H1 (cell line): ENCODE results near the gene MED13. TPM values are rescaled to one million over a fixed set of nuclear protein-coding genes. Genes with fewer than 3 reads are reported as not detected.

ENCODE experiments used
- CBX5 ChIP-seq: fragments of 300-800, 300-1000 bp; sonication (generic); IDR thresholded peaks from 2 replicates; pipeline ENCODE4 v1.7.1; 2016; ENCODE audit warnings: antibody characterized with exemption, low read length, low read depth
- polyA plus RNA-seq, 7 experiments: library from polyadenylated mRNA; depleted of rRNA in 3 of 7; stranded (reverse) in 5 of 7; unstranded in 2 of 7; fragments of >200 nt in 5 of 7; fragments of 200-250 nt in 2 of 7; gene quantifications; 1 replicate in 5 of 7; 2 replicates in 1 of 7; 4 replicates in 1 of 7; pipeline versions ENCODE4 v1.2.1 to v1.2.3, GENCODE V29; 2011 to 2013; ENCODE audit warnings: missing spikeins in 2 of 7, mixed read lengths in 2 of 7
- total RNA-seq: library from RNA; stranded (reverse); fragmentation: NEBNext Ultra II Directional; extraction: Animal tissue kit (Norgen Biotek cat#: 25700); gene quantifications from 2 replicates; pipeline ENCODE4 v1.2.1, GENCODE V29; 2021

MED13 gene
- total and polyA plus RNA-seq, 2 of the 8 experiments (the other 6 are each of a cell fraction or from before 2014, with no cell fraction given) = 11.3 to 44.8 TPM

DNA sequence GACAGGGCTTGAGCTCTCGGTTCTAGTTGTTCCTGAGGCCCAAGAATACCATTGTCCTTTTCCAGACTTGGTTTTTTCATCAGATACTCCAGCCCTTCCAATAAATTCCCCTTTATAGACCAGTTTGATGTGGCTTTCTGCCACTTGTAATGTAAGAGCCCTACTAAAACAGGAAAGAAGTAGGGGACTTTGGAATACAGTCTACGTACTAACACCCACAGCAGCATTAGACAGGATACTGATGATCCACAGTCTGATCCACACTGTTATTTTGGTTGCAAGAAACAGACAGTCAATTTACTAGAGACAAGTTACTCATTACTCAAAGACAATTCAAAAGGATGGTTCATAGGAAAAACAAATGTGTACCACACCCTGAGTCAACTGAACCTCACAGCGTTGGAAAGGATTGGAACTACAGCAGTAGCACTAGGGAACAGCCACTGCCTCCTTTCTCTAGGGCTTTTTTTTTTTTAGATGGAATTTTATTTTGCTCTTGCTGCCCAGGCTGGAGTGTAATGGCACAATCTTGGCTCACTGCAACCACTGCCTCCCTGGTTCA is 45.9 kb upstream of the MED13 start (continued):
- TF ChIP-seq CBX5 = no peak
